ENCODE measurements around the gene NPTN.
"Not testable (repeated sequence)": the region's sequence is repeated elsewhere in the genome, so short reads cannot be mapped to it uniquely, and the experiment has no call there.

The NPTN gene

DNA sequence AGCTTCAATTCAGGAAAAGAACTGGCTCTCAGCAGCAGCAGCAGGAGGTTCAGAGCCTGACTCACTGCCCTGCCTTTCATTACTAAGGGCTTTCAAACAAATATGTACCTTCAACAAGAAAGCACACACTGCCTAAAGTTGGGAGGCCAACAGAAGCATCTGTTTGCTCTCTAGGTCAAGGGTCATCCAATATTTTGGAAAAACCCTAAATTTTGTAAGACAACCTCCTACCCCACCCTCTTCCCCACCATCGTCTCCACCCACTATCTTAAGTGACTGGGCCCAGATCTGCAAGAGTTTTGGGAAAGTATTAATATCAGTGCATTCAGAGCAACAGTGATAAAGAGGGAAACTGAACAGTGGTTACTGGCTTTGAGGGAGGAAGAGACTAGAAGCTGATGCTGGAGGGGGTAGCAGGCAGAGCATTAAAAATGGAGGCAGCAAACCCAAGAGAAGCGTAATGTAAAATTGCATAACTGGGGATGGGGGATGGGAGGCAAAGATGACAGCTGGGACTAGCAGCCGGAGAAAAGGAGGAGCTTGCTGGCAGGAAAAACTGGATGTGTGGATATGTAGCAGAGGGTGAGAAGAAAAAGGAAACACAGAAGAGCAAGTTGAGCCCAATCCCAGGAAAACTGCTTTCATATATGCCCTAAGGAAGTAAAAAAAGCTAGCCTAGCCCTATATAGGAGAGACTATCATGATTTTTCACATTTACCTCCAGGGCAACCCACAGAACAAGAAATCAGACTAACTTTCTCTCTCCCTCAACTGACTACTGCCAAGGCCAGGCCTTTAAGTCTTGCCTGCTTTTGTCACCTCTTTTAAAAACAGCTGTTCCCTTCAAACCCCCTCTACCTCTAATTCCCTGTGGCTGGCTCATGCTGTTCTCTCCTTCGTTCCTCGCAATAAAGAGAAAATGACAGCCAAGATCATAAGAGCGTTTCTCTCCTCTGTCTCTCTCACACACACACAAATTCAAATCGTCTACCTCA, 31.4 kb downstream of the NPTN start:
- DNase-seq (ENCODE audit: low read depth in 3 of 3): no peak

DNA sequence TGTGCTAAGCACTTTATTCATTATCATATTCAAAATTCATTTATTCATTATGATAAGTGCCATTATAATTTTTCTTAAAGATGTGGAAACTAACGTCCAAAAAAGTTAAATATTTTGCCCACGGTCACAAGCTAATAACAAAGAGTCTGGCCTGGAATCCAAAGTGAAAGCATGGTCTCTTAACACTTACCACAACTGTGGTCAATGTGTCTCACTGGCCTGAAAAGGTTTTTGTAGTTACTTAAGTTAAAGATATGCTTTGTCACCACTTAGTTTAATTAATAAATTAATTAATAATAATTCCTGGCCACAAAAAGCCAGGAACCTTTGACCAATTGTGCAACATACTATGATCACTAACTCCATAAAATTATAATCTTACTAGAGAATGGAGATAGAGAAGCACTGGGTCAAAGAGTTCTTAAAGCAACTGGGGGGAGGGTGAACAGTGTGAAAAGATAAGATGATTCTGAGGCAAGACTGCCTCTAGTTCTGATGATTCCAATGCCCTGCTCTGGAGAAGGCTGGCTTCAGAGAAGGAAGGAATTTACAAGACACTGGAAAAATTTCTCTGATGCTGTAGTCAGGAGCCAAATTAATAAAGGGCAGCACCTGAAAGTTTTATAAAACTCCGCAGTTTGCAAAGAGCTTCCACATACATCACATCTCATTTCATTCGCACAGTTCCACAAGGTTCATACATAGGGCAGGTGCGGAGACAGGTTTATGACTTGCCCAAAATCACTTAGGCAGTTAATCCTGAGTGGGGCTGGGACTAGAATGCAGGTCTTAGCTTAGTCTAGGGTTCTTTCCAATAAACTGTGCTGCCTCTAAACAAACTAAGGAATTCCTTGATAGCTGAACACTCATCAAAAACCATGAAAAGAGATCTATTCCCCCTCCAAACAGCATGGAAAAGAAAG, 32.5 kb downstream of the NPTN start:
- no peak for DNase-seq (ENCODE audit: low read depth in 3 of 3)

DNA sequence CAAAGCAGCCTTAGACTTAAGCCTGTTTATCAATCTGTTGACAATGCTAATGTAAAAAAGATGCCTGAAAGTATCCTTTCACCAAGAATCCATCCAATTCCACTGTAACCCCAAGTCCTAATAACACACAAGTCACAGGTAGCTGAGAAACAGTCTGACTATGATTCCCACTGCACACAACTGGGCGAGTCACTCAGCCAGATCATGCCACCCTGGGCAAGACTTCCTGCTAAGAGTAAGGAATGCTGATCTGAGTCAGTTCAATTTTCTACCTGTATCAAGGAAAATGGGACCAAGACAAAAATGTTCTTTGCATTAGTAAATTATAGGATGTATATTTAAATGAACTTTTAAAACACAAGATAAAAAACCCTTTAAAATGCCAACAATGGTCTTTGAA, 33.3 kb downstream of the NPTN start:
- no peak for DNase-seq (ENCODE audit: low read depth in 3 of 3)

DNA sequence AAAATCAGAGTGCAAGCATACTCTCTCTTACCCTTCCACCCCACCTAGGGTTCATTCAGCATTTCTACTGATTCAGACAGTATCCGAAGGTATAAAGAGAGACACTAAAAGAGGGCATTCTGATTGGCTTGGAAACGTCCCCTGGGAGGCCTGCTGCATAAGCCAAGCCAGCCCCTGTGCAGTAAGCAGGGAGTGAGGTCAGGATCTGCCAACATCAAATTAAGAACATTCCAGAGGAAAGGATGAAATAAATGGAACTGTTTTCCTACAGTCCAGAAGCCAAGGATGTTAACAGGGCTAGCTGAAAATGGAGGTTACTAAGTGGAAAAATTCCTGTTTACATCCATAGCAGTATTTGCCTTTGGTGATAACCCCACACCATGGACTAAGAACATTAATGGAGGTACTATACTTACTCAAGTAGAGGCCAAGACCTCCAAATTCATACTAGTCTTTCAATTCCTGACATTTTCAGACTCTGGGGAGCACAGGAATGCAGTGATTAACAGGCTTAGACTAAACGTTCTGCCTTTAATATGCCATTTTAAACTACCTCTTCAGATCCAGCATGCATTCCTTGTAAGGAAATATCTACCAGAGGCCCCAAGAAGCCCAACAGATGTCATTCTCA, 34.5 kb downstream of the NPTN start:
- no peak for DNase-seq (ENCODE audit: low read depth in 3 of 3)

DNA sequence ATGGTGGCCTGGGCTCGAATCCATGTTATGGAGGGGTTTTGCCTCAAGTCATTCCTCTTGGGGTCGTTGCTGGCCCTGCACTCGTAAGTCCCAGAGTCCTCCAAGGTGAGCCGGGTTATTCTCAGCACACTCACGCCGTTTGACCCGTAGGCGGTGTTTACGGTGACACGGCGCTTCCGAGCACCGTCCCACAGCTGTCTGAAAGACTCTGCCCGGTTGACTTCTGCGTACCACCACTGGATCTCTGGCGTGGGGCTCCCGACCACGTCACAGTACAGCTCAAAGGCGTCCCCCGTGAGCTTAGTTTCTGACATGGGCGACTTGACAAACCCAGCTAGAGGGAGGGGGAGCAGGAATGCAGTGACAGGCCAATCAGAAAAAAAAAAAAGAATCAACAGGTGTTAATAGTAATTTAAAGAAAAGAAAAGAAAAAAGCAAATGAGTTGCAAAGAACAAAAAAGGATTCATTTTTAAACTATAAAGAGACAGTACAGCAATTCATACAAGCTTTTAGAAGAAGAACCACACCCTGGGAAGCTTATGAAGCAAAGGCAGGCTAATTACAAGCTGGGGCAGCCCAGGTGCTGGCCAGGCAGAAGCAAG, 36.1 kb downstream of the NPTN start:
- DNase-seq (ENCODE audit: low read depth in 3 of 3): no peak

DNA sequence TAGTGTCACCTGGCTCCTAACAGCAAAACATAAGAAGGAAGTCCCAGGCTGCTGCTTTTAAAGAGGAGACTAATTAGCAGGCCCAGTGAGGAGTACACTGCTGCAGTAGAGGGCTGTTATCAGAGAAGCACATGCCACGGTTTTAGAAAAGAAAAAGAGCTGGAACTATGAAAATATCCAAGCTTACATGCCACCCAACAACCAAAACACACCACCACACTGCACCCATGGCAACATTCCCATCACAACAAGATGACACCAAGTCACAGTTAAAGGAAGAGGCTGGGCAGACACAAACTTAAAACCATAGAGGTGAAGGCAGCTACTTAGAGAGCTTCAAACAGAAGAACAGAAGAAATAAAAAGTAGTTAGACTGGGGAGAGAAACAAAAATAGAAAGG, 37.0 kb downstream of the NPTN start:
- no peak for DNase-seq (ENCODE audit: low read depth in 3 of 3)

DNA sequence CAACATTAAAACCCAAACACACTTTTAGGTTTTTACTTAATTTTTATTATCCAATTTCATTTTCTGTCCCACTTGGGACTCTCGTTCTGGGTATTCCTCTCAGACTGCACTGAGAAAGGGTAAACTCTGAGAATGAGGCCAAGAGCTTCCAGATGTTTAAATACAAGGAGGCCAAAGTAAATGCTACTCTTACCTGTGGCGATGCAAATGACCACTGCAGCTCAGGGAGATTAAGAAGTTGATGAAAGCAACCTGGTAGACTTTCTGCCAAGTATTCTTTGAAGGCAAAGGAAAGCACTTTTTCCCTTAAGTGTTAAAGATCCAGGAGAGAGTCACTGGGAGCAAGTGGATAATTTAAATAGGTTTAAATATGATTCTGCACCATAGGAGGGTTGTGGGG, 39.1 kb downstream of the NPTN start:
- DNase-seq (ENCODE audit: low read depth in 3 of 3): no peak

DNA sequence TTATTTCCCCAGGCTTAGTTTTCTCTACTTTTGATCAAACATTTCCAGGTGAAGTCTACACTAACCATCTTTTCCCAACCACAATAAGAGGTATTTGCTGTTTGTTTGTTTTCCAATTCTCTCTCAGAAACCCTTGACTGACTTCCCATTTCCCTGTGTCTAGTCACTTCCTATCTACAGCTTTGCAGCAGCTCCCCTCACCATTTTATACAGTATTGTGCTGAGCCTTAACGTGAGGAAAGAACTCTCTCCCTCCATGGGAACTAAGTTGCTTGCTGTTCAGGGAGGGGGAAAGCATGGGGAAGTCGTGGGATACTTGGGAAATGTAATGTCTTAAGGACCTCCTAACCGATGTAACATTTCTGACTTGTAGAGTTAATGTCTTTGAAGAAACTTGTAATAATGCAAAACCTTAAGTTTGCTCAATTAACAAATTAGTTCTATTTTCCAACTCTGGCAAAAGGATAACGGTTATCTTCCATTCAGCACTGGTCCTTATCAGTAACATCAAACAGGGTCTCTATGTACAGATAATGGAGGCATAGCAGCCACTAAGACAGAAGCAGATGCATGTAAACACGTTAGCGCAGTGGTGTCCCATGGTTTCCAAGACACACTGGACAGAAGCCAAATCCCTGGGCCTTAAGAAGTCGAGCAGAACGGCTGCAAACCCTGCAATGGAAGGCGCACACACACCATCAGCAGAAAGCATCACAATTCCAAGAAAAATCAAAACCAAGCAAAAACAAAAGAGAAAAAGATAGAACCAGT, 39.7 kb downstream of the NPTN start:
- DNase-seq (ENCODE audit: low read depth in 3 of 3): no peak

DNA sequence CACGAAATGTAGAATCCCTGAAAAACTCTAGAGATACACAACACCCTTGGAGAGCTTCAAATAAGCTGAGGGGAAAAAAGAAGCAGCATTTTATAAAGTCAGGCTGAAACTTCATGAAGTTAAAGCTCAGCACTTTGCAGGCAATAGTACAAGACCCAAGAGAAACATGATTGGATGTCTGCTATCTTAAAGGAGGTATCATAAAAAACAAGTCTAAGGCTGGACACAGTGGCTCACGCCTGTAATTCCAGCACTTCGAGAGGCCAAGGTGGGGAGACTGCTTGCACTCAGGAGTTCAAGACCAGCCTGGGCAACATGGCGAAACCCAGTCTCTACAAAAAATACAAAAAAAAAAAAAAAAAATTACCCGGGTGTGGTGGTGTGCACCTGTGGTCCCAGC, 42.9 kb downstream of the NPTN start:
- DNase-seq (ENCODE audit: low read depth in 3 of 3): no peak

DNA sequence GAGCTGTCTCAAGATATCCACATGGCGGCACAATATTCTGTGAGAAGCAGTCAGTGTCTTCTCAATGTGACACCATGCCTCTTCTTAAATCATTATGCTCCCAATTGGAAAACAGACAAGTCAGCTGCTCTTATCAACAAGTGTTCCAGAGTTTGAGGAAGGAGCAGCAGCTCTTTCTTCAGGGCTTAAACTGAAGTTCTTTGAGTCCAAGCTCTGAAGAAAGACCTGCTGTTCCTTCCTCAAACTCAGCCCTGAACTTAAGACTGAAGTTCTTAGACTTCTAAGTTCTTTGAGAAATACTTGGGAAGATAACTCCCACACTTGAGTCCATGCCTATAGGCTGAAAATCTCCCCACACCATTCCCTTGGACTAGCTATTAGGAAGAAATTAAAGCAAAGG, 43.4 kb downstream of the NPTN start:
- DNase-seq (ENCODE audit: low read depth in 3 of 3): no peak

DNA sequence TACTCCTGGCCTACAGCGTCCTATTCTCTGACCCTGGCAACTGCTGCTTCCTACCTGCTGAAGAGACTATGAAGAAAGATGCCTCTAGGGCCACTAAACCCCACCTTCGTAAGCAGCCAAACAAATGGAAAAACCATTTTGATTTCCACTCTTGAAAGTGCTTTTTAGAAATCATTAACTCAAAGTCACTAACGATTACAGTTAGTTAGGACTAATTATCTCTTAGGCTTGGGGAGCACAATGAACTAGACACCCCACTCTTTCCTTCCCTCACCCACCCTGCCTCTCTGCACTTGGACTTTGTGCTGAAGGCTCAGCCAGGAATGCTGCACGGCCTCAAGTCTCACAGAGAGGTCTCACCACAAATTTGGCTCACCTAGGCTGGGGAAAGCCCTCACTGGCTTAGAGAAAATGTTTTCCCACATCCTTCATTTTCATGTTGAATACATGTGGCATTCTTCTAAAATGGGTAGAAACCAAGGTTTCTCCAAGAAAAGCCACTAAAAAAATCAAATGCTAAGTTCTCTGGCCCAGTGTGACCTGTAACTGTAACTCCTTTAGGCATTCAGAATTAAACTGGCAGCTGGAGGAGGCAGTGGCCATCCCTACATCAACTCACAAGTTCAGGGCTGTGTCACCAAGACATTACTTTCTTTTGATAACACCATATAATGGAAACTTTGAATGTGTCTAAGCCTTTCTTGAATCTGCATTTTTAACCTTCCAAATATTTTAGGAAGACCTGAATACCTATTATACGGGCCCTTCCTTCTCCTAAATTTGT, 47.1 kb downstream of the NPTN start:
- DNase-seq (ENCODE audit: low read depth in 3 of 3): no peak

DNA sequence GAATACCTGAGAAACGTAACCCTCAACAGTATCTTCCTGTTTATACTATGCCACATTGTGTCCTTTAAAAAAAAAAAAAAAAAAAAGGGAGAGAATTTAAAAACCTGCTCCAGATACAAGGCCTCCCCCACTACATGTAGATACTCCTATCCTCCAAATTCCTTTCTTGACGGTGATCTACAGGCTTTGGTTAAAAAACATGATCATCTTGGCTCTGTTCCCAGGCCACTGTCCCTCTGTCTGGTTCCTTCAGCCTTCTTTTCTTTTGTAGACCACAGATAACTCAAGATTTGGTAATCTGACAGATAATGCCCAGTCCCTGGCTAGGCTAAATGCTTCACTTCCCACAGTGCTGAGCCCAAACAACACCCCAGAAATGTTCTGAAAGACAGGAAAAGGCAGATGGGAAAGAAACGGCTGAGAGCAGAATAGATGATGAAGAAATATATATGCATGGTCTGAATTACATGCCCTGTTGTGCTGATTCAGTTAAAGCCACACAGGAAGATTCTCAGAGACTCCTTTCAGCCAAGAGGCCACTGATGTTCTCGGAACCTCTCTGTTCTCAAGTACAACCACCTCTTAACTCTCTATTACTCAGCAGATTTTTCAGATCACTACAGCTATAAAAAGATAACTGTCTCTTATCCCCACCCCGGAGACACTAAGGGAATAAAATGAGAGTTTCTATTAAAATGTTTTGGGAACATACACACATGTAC, 48.3 kb downstream of the NPTN start:
- DNase-seq (ENCODE audit: low read depth in 3 of 3): no peak

DNA sequence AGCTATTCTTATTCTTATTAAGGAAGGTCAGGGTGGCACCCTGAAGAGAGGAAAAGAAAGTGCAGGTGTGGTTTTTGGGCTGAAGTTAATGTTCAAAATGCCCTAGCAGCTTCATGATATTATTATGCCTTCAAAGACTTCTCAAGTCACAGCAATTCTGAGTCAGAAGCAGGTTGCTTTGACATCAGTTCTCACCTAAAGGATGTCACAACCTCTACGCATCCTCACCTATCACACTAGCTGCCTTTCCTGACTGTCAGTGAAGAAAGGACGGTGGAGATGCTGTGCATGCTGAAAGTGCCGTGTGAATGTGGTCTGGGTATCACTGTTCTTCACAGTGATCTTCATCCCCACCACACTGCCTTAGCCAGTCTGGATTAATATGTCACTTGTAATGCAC, 49.6 kb downstream of the NPTN start:
- DNase-seq (ENCODE audit: low read depth in 3 of 3): no peak

DNA sequence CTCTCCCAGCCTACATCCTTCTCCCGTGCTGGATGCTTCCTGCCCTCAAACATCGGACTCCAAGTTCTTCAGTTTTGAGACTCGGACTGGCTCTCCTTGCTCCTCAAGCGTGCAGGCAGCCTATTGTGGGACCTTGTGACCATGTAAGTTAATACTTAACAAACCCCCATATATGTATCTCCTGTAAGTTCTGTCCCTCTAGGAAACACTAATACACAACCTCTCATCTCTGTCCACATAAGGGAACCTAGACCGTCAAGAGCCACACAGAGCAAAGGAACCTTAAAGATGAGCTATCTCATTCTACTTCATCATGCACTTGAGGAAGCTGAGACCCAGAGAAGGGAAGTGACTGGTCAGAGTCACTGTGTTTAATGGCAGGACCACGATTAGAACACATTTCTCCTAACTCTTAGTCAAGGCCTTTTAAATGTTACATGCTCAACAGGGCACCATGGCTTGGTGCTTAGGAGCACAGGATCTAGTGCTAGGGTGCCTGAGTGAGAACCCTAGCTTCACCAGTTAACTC, 50.3 kb downstream of the NPTN start:
- no peak for DNase-seq (ENCODE audit: low read depth in 3 of 3)

DNA sequence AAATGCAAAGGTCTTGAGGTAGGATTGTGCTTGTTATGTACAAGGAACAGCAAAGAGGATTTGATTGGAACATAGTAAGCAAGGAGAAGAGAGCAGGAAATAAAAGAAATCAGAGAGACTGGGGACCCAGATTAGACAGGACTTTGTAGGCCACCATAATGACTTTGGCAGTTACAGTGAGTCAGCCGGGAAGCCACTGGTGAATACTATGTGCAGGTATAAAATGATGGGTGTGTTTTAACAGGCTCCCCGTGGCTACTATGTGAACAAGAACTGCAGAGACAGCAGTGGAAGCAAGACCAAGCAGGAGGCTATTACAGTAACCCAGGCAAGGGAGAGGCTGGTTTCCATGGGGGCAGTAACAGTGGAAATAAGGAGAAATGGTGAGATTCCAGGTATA, 55.2 kb downstream of the NPTN start:
- no peak for DNase-seq (ENCODE audit: low read depth in 3 of 3)

DNA sequence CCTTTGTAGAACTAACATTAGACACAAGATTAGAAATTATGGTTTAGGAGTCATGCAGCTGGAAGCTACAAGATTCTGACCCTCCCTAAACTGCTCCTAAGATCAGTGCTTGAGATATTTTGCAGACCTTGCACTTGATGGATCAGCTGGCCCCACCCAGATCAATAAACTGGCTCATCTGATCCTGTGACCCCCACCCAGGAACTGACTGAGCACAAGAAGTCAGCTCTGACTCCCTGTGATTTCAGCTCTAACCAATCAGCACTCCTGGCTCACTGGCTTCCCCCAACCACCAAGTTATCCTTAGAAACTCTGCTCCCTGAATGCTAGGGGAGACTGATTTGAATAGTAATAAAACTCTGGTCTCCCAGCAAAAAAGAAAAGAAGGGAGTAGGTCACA, 55.6 kb downstream of the NPTN start:
- not testable (repeated sequence) for DNase-seq (ENCODE audit: low read depth in 3 of 3)

DNA sequence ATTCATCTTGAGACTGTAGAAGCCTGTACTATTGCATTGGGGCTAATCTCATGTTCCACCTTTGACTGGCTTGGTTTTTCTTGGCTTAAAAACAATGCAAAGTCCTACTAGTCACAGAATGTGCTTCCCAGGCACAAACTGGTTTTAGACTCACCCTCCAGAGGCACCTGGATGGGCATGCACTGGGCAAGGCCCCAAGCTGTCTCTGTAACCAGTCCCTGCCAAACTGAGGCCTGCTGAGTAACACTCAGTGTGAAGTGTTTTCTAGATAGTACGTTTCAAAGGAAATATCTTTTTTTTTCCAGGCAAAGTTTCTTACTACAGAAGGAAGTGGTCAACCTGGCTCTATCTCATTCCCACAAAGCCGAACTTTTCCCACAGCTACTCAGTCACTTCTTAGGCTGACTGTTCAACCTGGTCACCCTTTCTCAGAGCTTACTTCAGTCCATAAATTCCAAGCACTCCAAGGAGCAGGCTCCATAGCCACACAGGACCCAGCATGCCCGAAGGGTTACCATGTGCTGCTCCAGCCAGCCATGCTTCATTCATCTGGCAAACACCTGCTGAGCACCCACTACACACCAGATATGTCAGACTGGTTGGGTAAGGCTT, 57.4 kb downstream of the NPTN start:
- DNase-seq (ENCODE audit: low read depth in 3 of 3): no peak

DNA sequence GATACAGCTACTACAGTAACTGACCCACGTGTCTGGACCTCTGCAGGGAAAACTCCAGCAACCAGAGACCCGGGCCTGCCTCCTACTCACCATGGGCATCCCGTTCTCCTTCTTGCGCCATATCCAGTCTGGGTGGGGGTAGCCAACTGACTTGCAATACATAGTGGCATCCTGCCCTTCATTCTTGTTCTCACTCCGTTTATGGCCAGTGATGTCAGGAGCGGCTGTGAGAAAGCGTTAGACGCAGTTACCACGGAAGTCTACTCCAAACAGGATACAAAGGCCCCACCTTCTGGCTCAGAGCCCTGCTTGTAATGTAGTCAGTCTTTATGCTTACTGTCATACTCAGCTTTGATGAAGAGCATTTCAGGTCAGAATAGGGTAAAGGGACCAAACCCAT, 59.6 kb downstream of the NPTN start:
- no peak for DNase-seq (ENCODE audit: low read depth in 3 of 3)

DNA sequence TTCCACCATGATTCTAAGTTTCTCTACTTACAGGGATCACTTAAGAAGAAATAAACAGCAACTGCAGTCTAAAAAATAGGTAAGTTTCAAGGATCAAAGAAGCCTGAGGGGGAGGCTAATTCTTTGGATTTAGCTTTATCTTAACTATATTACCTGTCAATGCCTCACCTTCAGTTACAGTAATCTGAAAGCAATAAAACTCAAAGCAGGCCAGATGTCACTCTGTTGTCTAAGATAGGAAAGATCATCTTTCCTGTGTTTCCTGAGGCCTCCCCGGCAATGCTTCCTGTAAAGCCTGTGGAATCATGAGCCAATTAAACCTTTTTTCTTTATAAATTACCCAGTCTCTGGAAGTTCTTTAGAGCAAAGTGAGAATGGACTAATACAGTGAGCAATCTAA, 60.2 kb downstream of the NPTN start:
- DNase-seq (ENCODE audit: low read depth in 3 of 3): no peak
